Gastrocnemius medialis (tissue), 4 donors: ENCODE results near the gene DNAJA4. TPM values are rescaled to one million over a fixed set of nuclear protein-coding genes. Genes with fewer than 3 reads are reported as not detected.
A peak's percentile ranks its signal among the peaks of the same experiment; 100 is the strongest.

Experiments used
- ATAC-seq, 2 donors: fragments of 150-250 bp; one replicate each; pipeline ENCODE4 v1.9.1; 2016
- DNase-seq, 2 donors: peaks; one replicate each; pipeline ENCODE4 v3.0.0-alpha.2; 2019
- H3K27ac ChIP-seq, 4 donors: fragments of 200-600 bp; sonication (generic); 1 replicate in 1 of 4; 2 replicates in 3 of 4; pipeline ENCODE4 v1.5.1; 2016 to 2018; ENCODE audit warnings: mild to moderate bottlenecking in 2 of 4, moderate library complexity in 1 of 4
- H3K27me3 ChIP-seq, 3 donors: fragments of 200-600 bp; sonication (generic) in 2 of 3; 1 replicate in 1 of 3; 2 replicates in 2 of 3; pipeline versions ENCODE4 v1.5.1 to v1.6.0; 2016 to 2019; ENCODE audit warnings: mild to moderate bottlenecking in 1 of 3, moderate library complexity in 1 of 3
- H3K36me3 ChIP-seq, 2 donors: fragments of 200-600 bp; sonication (generic) in 1 of 2; one replicate each; pipeline ENCODE4 v1.5.1; 2017 to 2018
- H3K4me1 ChIP-seq, 2 donors: fragments of 200-600 bp; sonication (generic) in 1 of 2; one replicate each; pipeline ENCODE4 v1.5.1; 2016 to 2017; ENCODE audit warnings: mild to moderate bottlenecking in 2 of 2
- H3K4me3 ChIP-seq, 4 donors: fragments of 200-600 bp; sonication (generic) in 3 of 4; 1 replicate in 1 of 4; 2 replicates in 3 of 4; pipeline ENCODE4 v1.5.1; 2016 to 2019; ENCODE audit warnings: mild to moderate bottlenecking in 2 of 4
- H3K9me3 ChIP-seq, 3 donors: fragments of 200-600 bp; sonication (generic) in 2 of 3; 1 replicate in 1 of 3; 2 replicates in 2 of 3; pipeline ENCODE4 v1.5.1; 2016 to 2019
- POLR2A ChIP-seq, 2 donors: fragments of 450-650 bp; IDR thresholded peaks; one replicate each; pipeline ENCODE4 v1.6.1; 2017; ENCODE audit warnings: antibody characterized with exemption in 2 of 2, mild to moderate bottlenecking in 2 of 2, moderate library complexity in 2 of 2
- in situ Hi-C, 4 donors: fragments of 200-750 bp; cut with MboI; loops; one replicate each; pipeline versions ENCODE4 v1.15.0 to v1.8.0; 2017; ENCODE audit warnings: low sequenced_read_pairs in 4 of 4
- intact Hi-C: fragments of 100-400 bp; cut with DNase I; formaldehyde crosslinking; loops from one replicate; pipeline ENCODE4 v1.15.1; 2023; ENCODE audit warnings: low total_unique reads
- total RNA-seq, 4 donors: library from RNA; depleted of rRNA; stranded (reverse); fragments of >200 nt; gene quantifications; one replicate each; pipeline versions ENCODE4 v1.1.0 to v1.2.3, GENCODE V29; 2016
- TF ChIP-seq, protein P1 (sequence below), 5 experiments: fragments of 450-650 bp in 3 of 5; fragments of 200-600 bp in 2 of 5; sonication (generic) in 2 of 5; IDR thresholded peaks in 4 of 5; conservative IDR thresholded peaks in 1 of 5; 1 replicate in 4 of 5; 2 replicates in 1 of 5; pipeline ENCODE4 v1.5.1; 2016 to 2019; ENCODE audit warnings: antibody characterized with exemption in 5 of 5, mild to moderate bottlenecking in 3 of 5, moderate library complexity in 3 of 5

DNAJA4 gene
- total RNA-seq, 4 donors from 2014 or later = 13.7 to 120 (median 37.8) TPM

DNA sequence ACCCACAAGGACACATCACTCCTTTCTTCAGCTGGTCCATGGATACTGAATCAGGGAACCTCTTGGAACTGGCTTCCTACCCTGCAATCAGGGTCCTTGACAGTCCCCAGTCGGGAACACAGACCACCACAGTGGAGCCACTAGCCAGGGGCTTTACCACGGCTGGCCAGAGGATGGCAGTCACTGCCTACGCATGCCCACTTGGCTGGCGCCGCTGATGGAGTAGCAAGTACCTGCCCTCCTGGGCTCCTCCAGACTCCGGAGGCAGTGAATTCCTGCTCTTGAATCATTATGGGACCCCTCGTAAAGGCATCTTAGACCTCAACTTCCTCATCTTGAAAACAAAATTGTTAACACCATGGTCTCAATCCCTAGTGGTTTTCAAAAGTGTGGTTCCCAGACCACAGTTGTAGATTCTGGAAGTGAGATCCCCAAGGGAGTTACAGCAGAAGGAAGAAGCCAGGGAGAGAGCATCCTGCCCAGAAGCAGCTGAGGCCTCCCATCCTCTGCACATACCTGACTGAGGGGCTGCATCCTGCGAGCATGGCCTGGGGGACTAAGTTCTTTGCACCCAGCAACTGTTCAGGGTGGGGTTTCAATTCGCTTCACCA is 44.2 kb downstream of the DNAJA4 start:
- Histone ChIP-seq H3K27me3 (no peaks in the 10 kb centered on the region), H3K4me1 (peaks cover 5 to 8% of the 10 kb centered on the region in 2 donors), H3K36me3 (no peaks in the 10 kb centered on the region), H3K4me3 (no peak overlapping the region), H3K27ac (no peak overlapping the region), H3K9me3 (no peaks in the 10 kb centered on the region)
- TF ChIP-seq, protein P1, sequence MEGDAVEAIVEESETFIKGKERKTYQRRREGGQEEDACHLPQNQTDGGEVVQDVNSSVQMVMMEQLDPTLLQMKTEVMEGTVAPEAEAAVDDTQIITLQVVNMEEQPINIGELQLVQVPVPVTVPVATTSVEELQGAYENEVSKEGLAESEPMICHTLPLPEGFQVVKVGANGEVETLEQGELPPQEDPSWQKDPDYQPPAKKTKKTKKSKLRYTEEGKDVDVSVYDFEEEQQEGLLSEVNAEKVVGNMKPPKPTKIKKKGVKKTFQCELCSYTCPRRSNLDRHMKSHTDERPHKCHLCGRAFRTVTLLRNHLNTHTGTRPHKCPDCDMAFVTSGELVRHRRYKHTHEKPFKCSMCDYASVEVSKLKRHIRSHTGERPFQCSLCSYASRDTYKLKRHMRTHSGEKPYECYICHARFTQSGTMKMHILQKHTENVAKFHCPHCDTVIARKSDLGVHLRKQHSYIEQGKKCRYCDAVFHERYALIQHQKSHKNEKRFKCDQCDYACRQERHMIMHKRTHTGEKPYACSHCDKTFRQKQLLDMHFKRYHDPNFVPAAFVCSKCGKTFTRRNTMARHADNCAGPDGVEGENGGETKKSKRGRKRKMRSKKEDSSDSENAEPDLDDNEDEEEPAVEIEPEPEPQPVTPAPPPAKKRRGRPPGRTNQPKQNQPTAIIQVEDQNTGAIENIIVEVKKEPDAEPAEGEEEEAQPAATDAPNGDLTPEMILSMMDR (IDR thresholded peaks at IDR 0.05 in 4 of 5, conservative IDR thresholded peaks at IDR 0.05 in 1 of 5) = peak; percentile 56 to 79 (median 69)
- no peak for TF ChIP-seq POLR2A (IDR thresholded peaks at IDR 0.05)
- intact Hi-C loops (loop anchor here (1.0 to 5.0 kb wide), 2 partner anchors 115 to 174 kb away; no protein-coding TSS in a partner anchor), in situ Hi-C loops (loop anchor here (5.0 to 10.0 kb wide), 3 partner anchors 116 to 126 kb away; partner anchors contain the start of gene IREB2 (in 1 of the 4))
- ATAC-seq (peak in 1 of 2 donors; percentile 72), DNase-seq (peak; percentile 14 to 43)

DNA sequence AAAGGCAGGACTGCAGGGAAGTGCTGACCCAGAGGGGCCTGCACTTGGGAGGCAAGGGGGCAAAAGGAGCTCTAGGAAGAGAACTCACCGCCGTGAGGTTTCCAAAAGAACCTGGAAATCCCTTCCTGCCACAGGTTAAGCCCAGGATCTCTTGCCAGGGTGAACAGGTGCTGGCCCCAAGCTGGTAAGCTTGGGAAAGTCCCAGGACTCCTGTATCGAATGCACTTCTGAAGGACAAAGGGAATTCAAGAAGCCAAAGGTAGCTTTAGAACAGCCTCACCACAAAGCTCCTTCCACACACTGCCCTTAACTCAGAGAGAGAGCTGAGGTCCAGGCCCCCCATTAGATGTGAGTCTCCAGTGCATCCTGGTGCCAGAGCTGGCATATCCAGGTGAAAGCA is 46.9 kb downstream of the DNAJA4 start:
- Histone ChIP-seq H3K9me3 (no peaks in the 10 kb centered on the region), H3K4me1 (peaks cover 5 to 8% of the 10 kb centered on the region in 2 donors), H3K4me3 (no peak overlapping the region), H3K27me3 (no peaks in the 10 kb centered on the region), H3K27ac (no peak overlapping the region), H3K36me3 (no peaks in the 10 kb centered on the region)
- TF ChIP-seq POLR2A (IDR thresholded peaks at IDR 0.05) = no peak
- TF ChIP-seq, protein P1 (IDR thresholded peaks at IDR 0.05 in 4 of 5, conservative IDR thresholded peaks at IDR 0.05 in 1 of 5) = no peak
- intact Hi-C loops = no loop called here
- peak in 1 of 2 donors; percentile 25 for DNase-seq
- in situ Hi-C loops = no loop called here
- ATAC-seq = peak in 1 of 2 donors; percentile 65

DNA sequence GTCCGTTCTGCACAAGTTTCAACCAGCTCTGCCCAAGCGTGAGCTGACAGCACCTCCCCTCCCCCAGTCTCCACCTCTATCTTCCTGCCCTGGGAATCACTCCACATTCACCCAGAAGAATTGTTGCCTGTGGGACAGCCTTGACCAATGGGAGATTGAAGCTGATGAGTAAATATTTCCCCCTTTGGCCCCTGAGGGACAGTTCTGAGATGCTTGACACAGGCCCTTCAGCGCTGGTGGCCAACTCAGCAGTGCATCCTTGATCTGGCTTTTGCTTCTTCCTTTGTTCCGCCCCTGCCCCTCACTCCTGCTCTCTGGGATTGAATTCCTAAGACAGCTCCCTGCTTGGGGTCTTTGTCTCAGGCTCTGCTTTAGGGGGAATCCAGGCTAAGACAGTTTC is 48.2 kb downstream of the DNAJA4 start:
- Histone ChIP-seq H3K4me1 (peaks cover 5 to 8% of the 10 kb centered on the region in 2 donors), H3K36me3 (no peaks in the 10 kb centered on the region), H3K9me3 (no peaks in the 10 kb centered on the region), H3K4me3 (no peak overlapping the region), H3K27ac (no peak overlapping the region), H3K27me3 (no peaks in the 10 kb centered on the region)
- no peak for ATAC-seq
- in situ Hi-C loops (no loop called here), intact Hi-C loops (no loop called here)
- no peak for TF ChIP-seq POLR2A (IDR thresholded peaks at IDR 0.05)
- TF ChIP-seq, protein P1 (IDR thresholded peaks at IDR 0.05 in 4 of 5, conservative IDR thresholded peaks at IDR 0.05 in 1 of 5) = no peak
- no peak for DNase-seq

DNA sequence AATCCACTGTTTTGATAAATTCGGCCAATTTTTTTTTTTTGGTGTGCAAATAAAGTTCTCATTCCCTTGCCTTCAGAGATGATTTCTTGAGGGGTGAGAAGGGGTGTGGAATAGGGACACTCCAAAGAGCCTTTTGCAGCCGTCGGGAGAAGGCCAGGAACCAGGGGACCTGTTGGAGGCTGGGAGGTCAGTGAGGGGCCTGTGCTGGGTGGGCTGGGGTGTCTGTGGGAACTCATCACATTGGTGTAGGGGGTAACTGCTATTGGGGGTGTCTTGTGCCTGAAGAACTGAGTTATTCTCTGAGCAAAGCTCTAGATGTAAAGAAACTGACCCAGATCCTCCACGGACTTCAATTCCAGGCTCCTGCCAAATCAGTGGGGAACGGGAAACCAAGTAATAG is 48.6 kb downstream of the DNAJA4 start:
- no peaks in the 10 kb centered on the region for H3K9me3 ChIP-seq
- in situ Hi-C loops (no loop called here), intact Hi-C loops (no loop called here)
- no peaks in the 10 kb centered on the region for H3K27me3 ChIP-seq
- TF ChIP-seq, protein P1 (IDR thresholded peaks at IDR 0.05 in 4 of 5, conservative IDR thresholded peaks at IDR 0.05 in 1 of 5) = no peak
- no peak for TF ChIP-seq POLR2A (IDR thresholded peaks at IDR 0.05)
- no peak overlapping the region for H3K4me3 ChIP-seq
- ATAC-seq = no peak
- no peak overlapping the region for H3K27ac ChIP-seq
- DNase-seq = no peak
- H3K36me3 ChIP-seq = no peaks in the 10 kb centered on the region
- H3K4me1 ChIP-seq = peaks cover 5 to 8% of the 10 kb centered on the region in 2 donors
